GM23338 (cell line): ENCODE data around the gene CDC14B. TPM values are rescaled to one million over a fixed set of nuclear protein-coding genes. Genes with fewer than 3 reads are reported as not detected.

Experiments
- ATAC-seq: fragments of 200-7000 bp; cut with Tn5 transposase; 3 replicates; pipeline ENCODE4 v1.9.1; 2020
- DNase-seq: peaks from one replicate; pipeline ENCODE4 v3.0.0-alpha.2; 2015; ENCODE audit warnings: low spot score
- H2AFZ ChIP-seq: fragments of 200-600 bp; sonication (generic); 2 replicates; pipeline ENCODE4 v1.8.0; 2016; ENCODE audit warnings: antibody characterized with exemption, mild to moderate bottlenecking, moderate library complexity
- H3F3A ChIP-seq: fragments of 200-600 bp; sonication (generic); replicated peaks from 2 replicates; pipeline ENCODE4 v1.8.0; 2017; ENCODE audit warnings: antibody characterized with exemption, mixed run types, low read depth
- H3K27ac ChIP-seq: fragments of 200-600 bp; sonication (generic); 2 replicates; pipeline ENCODE4 v1.6.1; 2016; ENCODE audit warnings: low read depth
- H3K27me3 ChIP-seq: fragments of 200-600 bp; sonication (generic); 2 replicates; pipeline ENCODE4 v1.8.0; 2016; ENCODE audit warnings: mild to moderate bottlenecking, mixed run types, moderate library complexity; ENCODE audit not compliant: insufficient read depth
- H3K36me3 ChIP-seq: fragments of 200-600 bp; sonication (generic); 2 replicates; pipeline ENCODE4 v1.8.0; 2016; ENCODE audit warnings: mild to moderate bottlenecking; ENCODE audit not compliant: insufficient read depth
- H3K4me1 ChIP-seq: fragments of 200-600 bp; sonication (generic); 2 replicates; pipeline ENCODE4 v1.8.0; 2016; ENCODE audit warnings: mild to moderate bottlenecking, moderate library complexity; ENCODE audit not compliant: insufficient read depth
- H3K4me2 ChIP-seq: fragments of 200-600 bp; sonication (generic); 2 replicates; pipeline ENCODE4 v1.7.1; 2017; ENCODE audit warnings: mixed run types
- H3K4me3 ChIP-seq: fragments of 200-600 bp; sonication (generic); 2 replicates; pipeline ENCODE4 v1.6.1; 2016; ENCODE audit warnings: mixed run types
- H3K79me2 ChIP-seq: fragments of 200-600 bp; sonication (generic); replicated peaks from 2 replicates; pipeline ENCODE4 v1.8.0; 2017; ENCODE audit warnings: mild to moderate bottlenecking; ENCODE audit not compliant: insufficient read depth
- H3K9me2 ChIP-seq: fragments of 200-600 bp; sonication (generic); 2 replicates; pipeline ENCODE4 v1.8.0; 2017; ENCODE audit not compliant: insufficient read depth
- H4K20me1 ChIP-seq: fragments of 200-600 bp; sonication (generic); replicated peaks from 2 replicates; pipeline ENCODE4 v1.8.0; 2017; ENCODE audit warnings: mild to moderate bottlenecking; ENCODE audit not compliant: insufficient read depth
- H3K27ac Mint-ChIP-seq: 2 replicates; pipeline ENCODE4 v1.8.0; 2020; ENCODE audit warnings: inconsistent platforms, mild to moderate bottlenecking, moderate library complexity, mixed read lengths
- H3K27me3 Mint-ChIP-seq: 3 replicates; pipeline ENCODE4 v1.8.0; 2022; ENCODE audit warnings: low read depth, mild to moderate bottlenecking, moderate library complexity, mixed read lengths, inconsistent platforms; ENCODE audit not compliant: insufficient read depth, poor library complexity
- H3K36me3 Mint-ChIP-seq: 3 replicates; pipeline ENCODE4 v1.8.0; 2021; ENCODE audit warnings: low read depth, mild to moderate bottlenecking, inconsistent platforms, moderate library complexity, mixed read lengths
- H3K4me1 Mint-ChIP-seq: 3 replicates; pipeline ENCODE4 v1.8.0; 2020; ENCODE audit warnings: mild to moderate bottlenecking, inconsistent platforms, mixed read lengths
- H3K4me3 Mint-ChIP-seq: 3 replicates; pipeline ENCODE4 v1.8.0; 2021; ENCODE audit warnings: moderate library complexity, mild to moderate bottlenecking, inconsistent platforms, mixed read lengths
- H3K9me3 Mint-ChIP-seq: 3 replicates; pipeline ENCODE4 v1.8.0; 2020; ENCODE audit warnings: moderate library complexity, mild to moderate bottlenecking, inconsistent platforms, mixed read lengths
- CREB1 ChIP-seq: fragments of 250-450 bp; sonication (Bioruptor Pico); IDR thresholded peaks from 2 replicates; pipeline ENCODE4 v1.5.0; 2020; ENCODE audit warnings: low read depth, mild to moderate bottlenecking, moderate library complexity
- EZH2phosphoT487 ChIP-seq: fragments of 200-600 bp; sonication (generic); IDR thresholded peaks from one replicate; pipeline ENCODE4 v1.8.1; 2018; ENCODE audit warnings: antibody characterized with exemption; ENCODE audit not compliant: unreplicated experiment
- JUNB ChIP-seq: IDR thresholded peaks from one replicate; pipeline ENCODE4 v1.6.1; 2016; ENCODE audit warnings: antibody characterized with exemption; ENCODE audit not compliant: unreplicated experiment
- NANOG ChIP-seq: IDR thresholded peaks from 2 replicates; pipeline ENCODE4 v1.6.1; 2016; ENCODE audit warnings: antibody characterized with exemption, borderline replicate concordance
- REST ChIP-seq: IDR thresholded peaks from one replicate; pipeline ENCODE4 v1.6.1; 2018; ENCODE audit warnings: antibody characterized with exemption; ENCODE audit not compliant: unreplicated experiment
- STAT1 ChIP-seq: IDR thresholded peaks from one replicate; pipeline ENCODE4 v1.6.1; 2016; ENCODE audit warnings: antibody characterized with exemption; ENCODE audit not compliant: unreplicated experiment
- ZNF114 ChIP-seq: fragments of 250-450 bp; sonication (Bioruptor Pico); IDR thresholded peaks from 2 replicates; pipeline ENCODE4 v1.5.0; 2020; ENCODE audit warnings: mild to moderate bottlenecking, moderate library complexity
- ZNF462 ChIP-seq: fragments of 250-450 bp; sonication (Bioruptor Pico); IDR thresholded peaks from 2 replicates; pipeline ENCODE4 v1.5.0; 2020; ENCODE audit warnings: mild to moderate bottlenecking, moderate library complexity
- polyA plus RNA-seq: library from polyadenylated mRNA; unstranded; fragments of >200 nt; fragmentation: Nextera tagmentation; extraction: Ambion mirVana; gene quantifications from 2 replicates; pipeline ENCODE4 v1.2.1, GENCODE V29; 2016
- total RNA-seq: library from RNA; depleted of rRNA; stranded (reverse); fragments of >200 nt; shearing (Covaris generic); gene quantifications from 2 replicates; pipeline ENCODE4 v1.2.3, GENCODE V29; 2014

CDC14B gene
- total and polyA plus RNA-seq, 2 experiments from 2014 or later: 12.2 to 52.1 TPM

- ATAC-seq (no peak), DNase-seq (no peak)
- TF ChIP-seq JUNB: no peak
- no peak for TF ChIP-seq ZNF462 (CRISPR knock-in tag)
- no peak for TF ChIP-seq REST
- no peak for TF ChIP-seq ZNF114 (CRISPR knock-in tag)
- TF ChIP-seq EZH2phosphoT487: no peak
- TF ChIP-seq STAT1: no peak
- TF ChIP-seq NANOG: no peak
- TF ChIP-seq CREB1 (CRISPR knock-in tag): no peak
- no peaks in the 10 kb centered on the region for H3F3A ChIP-seq
- Mint-ChIP-seq H3K27me3 (peaks cover 4% of the 10 kb centered on the region), H3K27ac (no peak overlapping the region), H3K9me3 (no peaks in the 10 kb centered on the region), H3K4me1 (peaks cover 25% of the 10 kb centered on the region), H3K36me3 (no peaks in the 10 kb centered on the region), H3K4me3 (no peak overlapping the region)
- H3K27ac ChIP-seq: no peak overlapping the region
- H3K4me1 ChIP-seq: peaks cover 10% of the 10 kb centered on the region
- peaks cover 39% of the 10 kb centered on the region for H4K20me1 ChIP-seq
- H3K79me2 ChIP-seq: peaks cover 96% of the 10 kb centered on the region
- H3K4me2 ChIP-seq: no peak overlapping the region
- H3K9me2 ChIP-seq: no peaks in the 10 kb centered on the region
- H3K36me3 ChIP-seq: no peaks in the 10 kb centered on the region
- no peak overlapping the region for H3K4me3 ChIP-seq
- no peaks in the 10 kb centered on the region for H3K27me3 ChIP-seq
- no peak overlapping the region for H2AFZ ChIP-seq
Measured at GRCh38 chr9:96604004-96604319, 15.7 kb downstream of the CDC14B start.
